H9 (cell line): ENCODE results near the gene IQGAP3. TPM values are rescaled to one million over a fixed set of nuclear protein-coding genes. Genes with fewer than 3 reads are reported as not detected.

Source experiments
- DNase-seq: peaks from one replicate; pipeline ENCODE4 v3.0.0-alpha.2; 2017
- H2AFZ ChIP-seq: one replicate; pipeline ENCODE4 v1.6.1; 2013; ENCODE audit warnings: mild to moderate bottlenecking, low read length, control low read depth, moderate library complexity
- H2AK5ac ChIP-seq: 2 replicates; pipeline ENCODE4 v1.6.1; 2013; ENCODE audit warnings: low read length, control low read depth, mixed read lengths; ENCODE audit not compliant: insufficient read length
- H2BK120ac ChIP-seq: one replicate; pipeline ENCODE4 v1.6.1; 2013; ENCODE audit warnings: low read depth, mild to moderate bottlenecking, low read length, control low read depth, inconsistent platforms; ENCODE audit not compliant: poor library complexity, severe bottlenecking
- H2BK12ac ChIP-seq: 2 replicates; pipeline ENCODE4 v1.6.1; 2013; ENCODE audit warnings: low read length, control low read depth, mixed read lengths, low read depth; ENCODE audit not compliant: insufficient read length
- H2BK15ac ChIP-seq: 2 replicates; pipeline ENCODE4 v1.6.1; 2013; ENCODE audit warnings: low read depth, low read length, control low read depth
- H2BK20ac ChIP-seq: one replicate; pipeline ENCODE4 v1.6.1; 2013; ENCODE audit warnings: low read depth, mild to moderate bottlenecking, low read length, control low read depth, inconsistent platforms; ENCODE audit not compliant: poor library complexity, severe bottlenecking
- H2BK5ac ChIP-seq: 2 replicates; pipeline ENCODE4 v1.6.1; 2013; ENCODE audit warnings: low read length, control low read depth, mixed read lengths; ENCODE audit not compliant: insufficient read length
- H3K14ac ChIP-seq: 2 replicates; pipeline ENCODE4 v1.6.1; 2013; ENCODE audit warnings: low read length, control low read depth; ENCODE audit not compliant: insufficient read depth
- H3K18ac ChIP-seq: 2 replicates; pipeline ENCODE4 v1.6.1; 2013; ENCODE audit warnings: low read depth, mild to moderate bottlenecking, mixed read lengths, low read length, control low read depth; ENCODE audit not compliant: insufficient read length
- H3K23ac ChIP-seq: 2 replicates; pipeline ENCODE4 v1.6.1; 2013; ENCODE audit warnings: low read length, control low read depth, mixed read lengths, low read depth; ENCODE audit not compliant: insufficient read length
- H3K23me2 ChIP-seq: 2 replicates; pipeline ENCODE4 v1.6.1; 2013; ENCODE audit warnings: low read depth, mild to moderate bottlenecking, mixed read lengths, low read length, control low read depth; ENCODE audit not compliant: insufficient read length, poor library complexity, severe bottlenecking
- H3K27ac ChIP-seq: 2 replicates; pipeline ENCODE4 v1.5.1; 2013; ENCODE audit warnings: low read length, control low read depth, mixed read lengths, low read depth; ENCODE audit not compliant: insufficient read length
- H3K27me3 ChIP-seq: 2 replicates; pipeline ENCODE4 v1.6.1; 2013; ENCODE audit warnings: low read length, control low read depth, inconsistent platforms; ENCODE audit not compliant: insufficient read depth
- H3K4ac ChIP-seq: 2 replicates; pipeline ENCODE4 v1.6.1; 2013; ENCODE audit warnings: low read depth, mild to moderate bottlenecking, control low read depth, inconsistent platforms, low read length, moderate library complexity
- H3K4me1 ChIP-seq: 2 replicates; pipeline ENCODE4 v1.6.1; 2013; ENCODE audit warnings: low read length, control low read depth, inconsistent platforms; ENCODE audit not compliant: insufficient read depth
- H3K4me2 ChIP-seq: 2 replicates; pipeline ENCODE4 v1.6.1; 2013; ENCODE audit warnings: low read length, control low read depth, mixed read lengths; ENCODE audit not compliant: insufficient read length, insufficient read depth
- H3K56ac ChIP-seq: 2 replicates; pipeline ENCODE4 v1.6.1; 2013; ENCODE audit warnings: low read depth, mild to moderate bottlenecking, mixed read lengths, low read length, control low read depth; ENCODE audit not compliant: insufficient read length
- H3K79me1 ChIP-seq: 2 replicates; pipeline ENCODE4 v1.6.1; 2013; ENCODE audit warnings: low read depth, mild to moderate bottlenecking, moderate library complexity, low read length, control low read depth, inconsistent platforms; ENCODE audit not compliant: insufficient read depth, poor library complexity, severe bottlenecking
- H3K79me2 ChIP-seq: 2 replicates; pipeline ENCODE4 v1.6.1; 2013; ENCODE audit warnings: low read length, control low read depth, inconsistent platforms; ENCODE audit not compliant: insufficient read depth
- H3K9ac ChIP-seq: 2 replicates; pipeline ENCODE4 v1.6.1; 2013; ENCODE audit warnings: low read length, control low read depth, mixed read lengths; ENCODE audit not compliant: insufficient read length; ENCODE audit errors: extremely low read depth
- H3K9me3 ChIP-seq: one replicate; pipeline ENCODE4 v1.6.1; 2013; ENCODE audit warnings: low read depth, low read length, inconsistent platforms; ENCODE audit not compliant: control insufficient read depth
- H3T11ph ChIP-seq: one replicate; pipeline ENCODE4 v1.6.1; 2013; ENCODE audit warnings: mild to moderate bottlenecking, low read length, control low read depth, inconsistent platforms
- H4K20me1 ChIP-seq: one replicate; pipeline ENCODE4 v1.6.1; 2013; ENCODE audit not compliant: control insufficient read depth, insufficient read length, insufficient read depth
- H4K5ac ChIP-seq: 2 replicates; pipeline ENCODE4 v1.6.1; 2013; ENCODE audit warnings: low read depth, mild to moderate bottlenecking, mixed read lengths, low read length, control low read depth; ENCODE audit not compliant: insufficient read length
- H4K8ac ChIP-seq: replicated peaks from 2 replicates; pipeline ENCODE4 v1.6.1; 2013; ENCODE audit warnings: low read length, control low read depth, mixed read lengths, low read depth; ENCODE audit not compliant: insufficient read length
- H4K91ac ChIP-seq: 2 replicates; pipeline ENCODE4 v1.6.1; 2013; ENCODE audit warnings: low read depth, mild to moderate bottlenecking, moderate library complexity, mixed read lengths, low read length, control low read depth; ENCODE audit not compliant: insufficient read length
- H3K27ac Mint-ChIP-seq, 3 experiments: 2 replicates in 2 of 3; 3 replicates in 1 of 3; pipeline ENCODE4 v1.8.0; 2020 to 2021; ENCODE audit warnings: mixed read lengths in 3 of 3, mild to moderate bottlenecking in 1 of 3, moderate library complexity in 1 of 3
- H3K27me3 Mint-ChIP-seq: 2 replicates; pipeline ENCODE4 v1.8.0; 2021; ENCODE audit warnings: low read depth, mild to moderate bottlenecking, moderate library complexity, mixed read lengths
- H3K36me3 Mint-ChIP-seq, 3 experiments: 2 replicates in 2 of 3; 3 replicates in 1 of 3; pipeline ENCODE4 v1.8.0; 2020 to 2021; ENCODE audit warnings: low read depth in 3 of 3, mixed read lengths in 3 of 3; ENCODE audit not compliant: insufficient read depth in 1 of 3
- H3K4me1 Mint-ChIP-seq, 2 experiments: 2 replicates each; pipeline ENCODE4 v1.8.0; 2020; ENCODE audit warnings: mixed read lengths in 2 of 2
- H3K4me3 Mint-ChIP-seq, 2 experiments: 2 replicates in 1 of 2; 3 replicates in 1 of 2; pipeline ENCODE4 v1.8.0; 2020 to 2021; ENCODE audit warnings: mild to moderate bottlenecking in 2 of 2, mixed read lengths in 2 of 2, moderate library complexity in 1 of 2
- H3K9me3 Mint-ChIP-seq, 2 experiments: 2 replicates in 1 of 2; 3 replicates in 1 of 2; pipeline ENCODE4 v1.8.0; 2020; ENCODE audit warnings: mild to moderate bottlenecking in 2 of 2, mixed read lengths in 2 of 2, moderate library complexity in 1 of 2
- CTCF ChIP-seq: fragments of 200-600 bp; sonication (generic); conservative IDR thresholded peaks from 3 replicates; pipeline ENCODE4 v1.8.0; 2021; ENCODE audit warnings: antibody characterized with exemption, mild to moderate bottlenecking
- WGBS: extraction: QIAGEN DNeasy Blood & Tissue Kit; methylation state at CpG from one replicate; pipeline ENCODE4 v1.1.7; 2013; ENCODE audit warnings: missing lambda C conversion rate, low lambda C conversion rate, mixed read lengths; ENCODE audit not compliant: insufficient read length; ENCODE audit errors: extremely low coverage; 5-methylcytosine and 5-hydroxymethylcytosine counted together
- total RNA-seq: library from RNA; stranded (reverse); gene quantifications from 2 replicates; pipeline ENCODE4 v1.2.1, GENCODE V29; 2021

IQGAP3 gene
- total RNA-seq, 1 experiment from 2014 or later = 24.5 TPM

GRCh38 chr1:156479093-156480015, 93.0 kb downstream of the IQGAP3 start:
- Histone ChIP-seq H2BK12ac (no peak overlapping the region), H2AFZ (no peak overlapping the region), H4K8ac (no peak overlapping the region), H2BK20ac (no peak overlapping the region), H3K23ac (no peak overlapping the region), H2BK120ac (no peak overlapping the region), H3K56ac (no peak overlapping the region), H4K91ac (no peak overlapping the region), H3K4me2 (no peak overlapping the region), H3K79me1 (no peaks in the 10 kb centered on the region), H3T11ph (no peak overlapping the region), H3K79me2 (no peaks in the 10 kb centered on the region), H3K4ac (no peak overlapping the region), H2BK15ac (no peak overlapping the region), H3K27me3 (no peaks in the 10 kb centered on the region), H3K14ac (no peak overlapping the region), H2AK5ac (no peak overlapping the region), H3K9me3 (no peaks in the 10 kb centered on the region), H2BK5ac (no peak overlapping the region), H3K18ac (no peak overlapping the region), H4K5ac (no peak overlapping the region), H3K4me1 (peaks cover 4% of the 10 kb centered on the region; the same call in 1 of the 2 replicates), H3K27ac (no peak overlapping the region), H3K9ac (no peak overlapping the region), H4K20me1 (no peaks in the 10 kb centered on the region), H3K23me2 (no peaks in the 10 kb centered on the region)
- peaks cover 16 to 66% (median 62%) of the 10 kb centered on the region in 3 experiments; a peak in 6 of 7 replicates for H3K36me3 Mint-ChIP-seq
- TF ChIP-seq CTCF = no peak
- no peak overlapping the region for H3K27ac Mint-ChIP-seq
- no peaks in the 10 kb centered on the region; a peak in 1 of 5 replicates for H3K9me3 Mint-ChIP-seq
- H3K4me1 Mint-ChIP-seq = peaks cover 36% of the 10 kb centered on the region in 2 experiments
- DNase-seq = no peak
- no peaks in the 10 kb centered on the region for H3K27me3 Mint-ChIP-seq
- WGBS = no CpG with 5 or more reads among the region's 15 CpGs
- H3K4me3 Mint-ChIP-seq = no peak overlapping the region; a peak in 1 of 5 replicates
